ENCODE data around the gene TEX22.

GRCh38 chr14:105455086-105455640, 56.8 kb downstream of the TEX22 start:
- no peak for TF ChIP-seq CTCF (IDR thresholded peaks at IDR 0.05; ENCODE audit: low read length)
- TF ChIP-seq EZH2 (IDR thresholded peaks at IDR 0.05; ENCODE audit: borderline replicate concordance, low read length): no peak
